Hematopoietic multipotent progenitor cell treated with erythropoietin and hydrocortisone succinate and interleukin-3 and kit ligand, for 15 days (in vitro differentiated cells): ENCODE measurements around the gene CIRBP.

Experiments
- DNase-seq: peaks from one replicate; pipeline ENCODE4 v3.0.0-alpha.2; 2015; ENCODE audit warnings: low spot score

The CIRBP gene

DNA sequence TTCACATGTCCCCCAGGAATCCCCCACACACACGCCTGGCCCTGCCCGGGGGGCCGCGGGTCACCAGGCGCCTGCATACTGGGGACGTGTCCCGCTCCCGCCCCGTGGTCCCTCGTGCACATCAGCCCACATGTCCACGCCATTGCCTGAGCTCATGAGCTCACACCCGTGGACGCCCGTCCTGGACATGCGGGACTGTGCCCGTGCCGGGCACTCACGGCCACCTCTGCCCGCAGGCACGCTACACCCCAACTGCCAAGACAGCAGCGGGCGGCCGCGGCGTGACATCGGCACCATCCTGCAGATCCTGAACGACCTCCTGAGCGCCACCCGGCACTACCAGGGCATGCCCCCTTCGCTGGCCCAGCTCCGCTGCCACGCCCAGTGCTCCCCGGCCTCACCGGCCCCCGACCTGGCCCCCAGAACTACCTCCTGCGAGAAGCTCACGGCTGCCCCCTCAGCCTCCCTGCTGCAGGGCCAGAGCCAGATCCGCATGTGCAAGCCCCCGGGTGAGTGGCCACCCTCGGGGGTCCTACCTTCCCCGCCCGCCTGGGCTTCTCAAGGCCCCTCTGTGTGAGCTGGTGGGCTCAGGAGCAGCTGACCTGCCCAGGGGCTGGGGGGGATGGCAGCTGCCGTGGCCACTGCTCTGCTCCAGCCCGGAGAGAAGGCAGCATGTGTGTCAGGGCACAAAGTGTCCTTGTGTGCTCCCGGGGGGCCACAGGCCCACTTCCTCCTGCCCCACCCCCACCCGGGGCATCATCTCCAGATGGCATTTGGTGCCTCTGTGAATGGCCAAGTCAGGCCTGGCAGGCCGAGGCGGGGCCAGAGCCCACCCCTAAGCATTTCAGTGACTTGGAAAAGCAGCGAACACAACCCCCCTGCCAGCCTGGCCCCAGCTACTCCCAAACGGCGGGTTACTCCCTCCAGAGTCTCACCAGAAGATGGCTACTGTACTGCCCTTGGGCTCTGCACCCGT, 13.7 kb upstream of the CIRBP start:
- DNase-seq = no peak

GRCh38 chr19:1256646-1257474, 12.3 kb upstream of the CIRBP start:
- DNase-seq = no peak

- DNase-seq = no peak
Measured at GRCh38 chr19:1257475-1258162, 11.5 kb upstream of the CIRBP start.

DNA sequence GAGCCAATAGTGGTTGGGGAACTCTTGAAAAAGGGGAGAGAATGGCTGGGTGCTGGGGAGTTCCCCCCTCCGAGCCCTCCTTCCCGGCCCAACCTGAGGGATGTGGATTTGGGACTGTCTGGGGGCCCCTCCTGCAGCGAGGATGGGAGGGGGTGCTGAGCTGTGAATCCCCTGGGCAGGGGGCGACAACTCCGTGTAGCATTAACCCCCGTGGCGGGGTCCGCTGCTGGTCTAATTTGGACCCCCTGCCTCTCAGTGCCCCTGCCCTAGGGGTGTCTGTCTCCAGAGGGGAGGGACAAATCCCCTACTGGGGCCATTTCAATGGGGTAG, 11.0 kb upstream of the CIRBP start:
- no peak for DNase-seq

DNA sequence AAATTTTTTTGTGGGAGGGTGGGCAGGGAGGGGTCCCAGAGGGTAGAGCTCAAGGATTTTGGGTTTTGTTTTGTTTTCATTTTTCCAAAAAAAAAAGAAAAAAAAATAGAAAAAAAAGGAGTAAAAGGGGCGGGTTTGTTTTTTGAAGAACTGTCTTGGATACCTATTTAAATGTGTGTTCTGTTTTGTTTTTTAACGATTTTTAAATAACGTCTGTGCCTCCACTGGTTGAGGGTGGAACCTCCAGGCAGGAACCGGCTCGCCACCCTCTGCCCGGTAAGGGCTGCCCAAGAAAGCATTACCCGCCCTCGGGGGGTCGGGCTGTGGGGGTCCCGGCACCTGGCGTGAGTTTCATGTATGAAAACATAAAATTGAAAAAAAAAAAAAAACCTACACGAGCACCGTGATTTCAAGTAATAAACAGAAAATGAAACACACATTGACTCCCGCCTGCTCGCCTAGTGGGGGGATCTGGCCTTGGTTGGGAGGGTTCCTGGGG, 10.4 kb upstream of the CIRBP start:
- DNase-seq = no peak

GRCh38 chr19:1259206-1259875, 9.8 kb upstream of the CIRBP start:
- DNase-seq = peak; percentile 41

- DNase-seq = no peak
Measured at GRCh38 chr19:1259876-1260748, 9.0 kb upstream of the CIRBP start.

DNA sequence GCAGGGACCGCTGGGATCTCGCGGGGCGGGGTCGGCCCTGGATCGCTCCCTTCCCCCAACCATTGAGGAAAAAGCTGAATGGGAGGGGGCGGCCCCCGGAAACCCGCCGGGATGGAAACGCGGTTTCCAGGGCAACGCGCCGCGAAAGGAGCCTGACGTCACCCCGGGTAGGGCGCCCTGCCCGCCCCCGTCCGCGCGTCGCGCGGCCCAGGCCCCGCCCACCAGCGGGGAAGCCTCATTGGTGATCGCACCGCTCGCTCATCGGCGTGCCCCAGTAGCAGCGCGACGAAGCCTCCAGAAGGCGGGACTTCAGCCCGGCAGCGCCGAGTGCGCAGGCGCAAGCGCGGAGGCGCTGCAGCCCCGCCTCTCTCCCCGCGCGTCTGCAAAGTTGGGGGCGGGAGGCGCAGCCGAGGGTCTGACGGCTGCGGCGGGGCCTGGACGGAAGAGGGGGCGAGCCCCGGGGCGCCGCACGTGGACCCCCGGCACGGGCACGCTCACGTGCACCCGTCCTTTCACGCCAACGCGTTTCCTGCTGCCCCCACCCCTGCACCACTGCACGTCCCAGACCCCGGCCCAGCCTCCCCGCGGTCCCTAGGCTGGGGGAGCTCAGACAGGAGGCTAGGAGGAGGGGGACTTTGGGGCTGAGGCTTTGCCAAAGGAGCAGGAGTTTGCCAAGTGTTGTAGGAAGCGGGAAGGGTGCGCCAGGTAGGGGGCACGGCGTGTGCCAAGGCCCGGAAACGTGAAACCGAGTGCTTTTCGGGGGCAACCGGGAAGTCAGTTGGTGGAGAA, 8.2 kb upstream of the CIRBP start:
- peak; percentile 97 for DNase-seq

GRCh38 chr19:1261538-1261797, 7.7 kb upstream of the CIRBP start:
- peak; percentile 49 for DNase-seq

- DNase-seq = peak; percentile 69
Measured at GRCh38 chr19:1261798-1262622, 7.1 kb upstream of the CIRBP start.

DNA sequence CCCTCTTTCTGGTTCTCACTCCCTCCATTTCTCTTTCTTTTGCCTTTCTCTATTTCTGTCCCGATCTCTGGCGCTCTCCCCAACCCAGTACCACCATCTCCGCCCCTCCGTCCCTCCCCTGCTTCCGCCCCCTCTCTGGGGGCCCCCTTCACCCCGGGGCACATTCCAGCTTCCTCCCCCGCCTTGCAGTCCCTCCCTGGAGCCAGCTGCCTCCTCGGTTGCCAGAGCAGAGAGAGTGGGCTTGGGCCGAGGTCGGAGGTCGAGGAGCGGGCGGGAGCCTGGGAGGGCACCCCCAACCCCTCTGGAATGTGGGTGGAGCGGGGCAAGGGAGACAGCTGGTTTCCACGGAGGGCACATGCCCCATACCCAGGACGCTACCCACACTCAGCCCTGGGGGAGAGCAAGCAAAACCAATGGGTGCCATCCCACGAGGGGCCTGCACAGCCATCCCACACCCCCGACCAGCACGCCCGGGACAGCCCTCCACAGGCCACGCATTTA, 6.5 kb upstream of the CIRBP start:
- DNase-seq = no peak

GRCh38 chr19:1263188-1263587, 5.9 kb upstream of the CIRBP start:
- no peak for DNase-seq

GRCh38 chr19:1264801-1265614, 4.1 kb upstream of the CIRBP start:
- no peak for DNase-seq

GRCh38 chr19:1265615-1266128, 3.5 kb upstream of the CIRBP start:
- peak; percentile 71 for DNase-seq

- DNase-seq = peak; percentile 91
Measured at GRCh38 chr19:1266129-1266915, 2.8 kb upstream of the CIRBP start.

DNA sequence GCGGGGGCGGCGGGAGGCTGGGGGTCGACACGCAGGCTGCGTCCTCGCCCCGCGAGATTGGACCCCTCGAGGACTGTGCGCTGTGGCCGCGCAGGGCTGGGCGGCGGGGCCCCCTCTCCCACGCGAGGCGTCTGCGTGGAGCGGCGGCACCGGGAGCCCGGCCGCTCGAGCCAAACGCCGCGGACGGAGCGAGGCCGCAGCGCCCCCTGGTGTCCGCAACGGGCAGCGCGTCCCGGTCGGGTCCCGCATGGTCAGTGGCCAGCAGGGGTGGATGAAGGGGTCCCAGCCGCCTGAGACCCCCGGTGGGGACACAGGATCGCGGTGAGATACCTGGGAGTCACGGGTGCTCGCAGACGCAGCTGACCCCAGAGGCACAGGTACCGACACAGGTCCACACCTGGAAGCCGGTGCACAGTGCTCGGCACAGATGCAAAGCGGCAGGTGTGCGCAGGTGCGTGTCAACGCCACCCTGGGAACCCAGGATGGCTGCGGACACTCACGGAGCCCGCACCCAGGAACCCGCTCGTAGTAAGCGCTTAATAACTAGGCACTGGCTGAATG, 2.1 kb upstream of the CIRBP start:
- peak; percentile 76 for DNase-seq
